DMS53 (cell line): Measurements from ENCODE around the gene NXT1.
"Not testable (repeated sequence)": the region's sequence is repeated elsewhere in the genome, so short reads cannot be mapped to it uniquely, and the experiment has no call there.

Source experiments
- DNase-seq: peaks from one replicate; lab custom pipeline; 2025; lab: John Stamatoyannopoulos, UW

The NXT1 gene

GRCh38 chr20:23331450-23332350, 18.9 kb upstream of the NXT1 start:
- DNase-seq = no peak

GRCh38 chr20:23332467-23332866, 18.1 kb upstream of the NXT1 start:
- DNase-seq = no peak

- no peak for DNase-seq
Measured at GRCh38 chr20:23334111-23334510, 16.5 kb upstream of the NXT1 start.

GRCh38 chr20:23335521-23335920, 15.1 kb upstream of the NXT1 start:
- no peak for DNase-seq

GRCh38 chr20:23336476-23336875, 14.1 kb upstream of the NXT1 start:
- no peak for DNase-seq

- DNase-seq = no peak
Measured at GRCh38 chr20:23337312-23337711, 13.3 kb upstream of the NXT1 start.

- no peak for DNase-seq
Measured at GRCh38 chr20:23339986-23340385, 10.6 kb upstream of the NXT1 start.

GRCh38 chr20:23340524-23340923, 10.1 kb upstream of the NXT1 start:
- DNase-seq = peak; percentile 75

- DNase-seq = no peak
Measured at GRCh38 chr20:23341073-23341472, 9.5 kb upstream of the NXT1 start.

GRCh38 chr20:23343590-23343989, 7.0 kb upstream of the NXT1 start:
- no peak for DNase-seq

GRCh38 chr20:23344336-23344735, 6.3 kb upstream of the NXT1 start:
- DNase-seq = no peak

- no peak for DNase-seq
Measured at GRCh38 chr20:23346002-23346401, 4.6 kb upstream of the NXT1 start.

- no peak for DNase-seq
Measured at GRCh38 chr20:23347791-23348190, 2.8 kb upstream of the NXT1 start.

- not testable (repeated sequence) for DNase-seq
Measured at GRCh38 chr20:23348510-23348909, 2.1 kb upstream of the NXT1 start.

- DNase-seq = peak; percentile 93
Measured at GRCh38 chr20:23349338-23350195, 1.0 kb upstream of the NXT1 start.

GRCh38 chr20:23350904-23351838, 580 bp downstream of the NXT1 start:
- DNase-seq = peak; percentile 78

- DNase-seq = no peak
Measured at GRCh38 chr20:23356203-23356602, 5.6 kb downstream of the NXT1 start.

GRCh38 chr20:23357767-23358562, 7.4 kb downstream of the NXT1 start:
- peak; percentile 100 for DNase-seq

GRCh38 chr20:23358563-23358906, 7.9 kb downstream of the NXT1 start:
- DNase-seq = no peak

GRCh38 chr20:23358923-23359593, 8.5 kb downstream of the NXT1 start:
- peak; percentile 24 for DNase-seq

GRCh38 chr20:23360531-23360930, 9.9 kb downstream of the NXT1 start:
- no peak for DNase-seq
